Activated T-helper 1 cell treated with anti-CD3 and anti-CD28 coated beads, Interleukin-12 subunit alpha, Interleukin-12 subunit beta, Interleukin-2, Interleukin-4 antibody, amounts not matched to agents 30 ng/mL and 10 ng/mL and 1 ng/mL, durations not matched to agents 14 hours and 24 hours and 36 hours (primary cell): Measurements from ENCODE around the gene KRTAP6-2. TPM values are rescaled to one million over a fixed set of nuclear protein-coding genes. Genes with fewer than 3 reads are reported as not detected.

Experiments used
- DNase-seq: peaks from one replicate; pipeline ENCODE4 v3.0.0; 2021; ENCODE audit warnings: low spot score
- H3K27ac Mint-ChIP-seq: one replicate; pipeline ENCODE4 v1.8.0; 2021; ENCODE audit warnings: mild to moderate bottlenecking, mixed read lengths
- H3K27me3 Mint-ChIP-seq: one replicate; pipeline ENCODE4 v1.8.0; 2022; ENCODE audit warnings: mild to moderate bottlenecking, moderate library complexity, mixed read lengths; ENCODE audit not compliant: insufficient read depth
- H3K36me3 Mint-ChIP-seq: one replicate; pipeline ENCODE4 v1.8.0; 2021; ENCODE audit warnings: low read depth, mixed read lengths
- H3K4me1 Mint-ChIP-seq: one replicate; pipeline ENCODE4 v1.8.0; 2021; ENCODE audit warnings: low read depth, mixed read lengths
- H3K4me3 Mint-ChIP-seq: one replicate; pipeline ENCODE4 v1.8.0; 2021; ENCODE audit warnings: mild to moderate bottlenecking, moderate library complexity, mixed read lengths
- H3K9me3 Mint-ChIP-seq: one replicate; pipeline ENCODE4 v1.8.0; 2021; ENCODE audit warnings: mixed read lengths
- intact Hi-C: fragments of 100-400 bp; cut with micrococcal nuclease; formaldehyde crosslinking; loops from one replicate; pipeline ENCODE4 v1.15.1; 2024
- total RNA-seq: library from RNA; stranded (reverse); gene quantifications from 2 replicates; pipeline ENCODE4 v1.2.3, GENCODE V29; 2022

Gene KRTAP6-2
- total RNA-seq, 1 donor from 2014 or later = not detected

DNA sequence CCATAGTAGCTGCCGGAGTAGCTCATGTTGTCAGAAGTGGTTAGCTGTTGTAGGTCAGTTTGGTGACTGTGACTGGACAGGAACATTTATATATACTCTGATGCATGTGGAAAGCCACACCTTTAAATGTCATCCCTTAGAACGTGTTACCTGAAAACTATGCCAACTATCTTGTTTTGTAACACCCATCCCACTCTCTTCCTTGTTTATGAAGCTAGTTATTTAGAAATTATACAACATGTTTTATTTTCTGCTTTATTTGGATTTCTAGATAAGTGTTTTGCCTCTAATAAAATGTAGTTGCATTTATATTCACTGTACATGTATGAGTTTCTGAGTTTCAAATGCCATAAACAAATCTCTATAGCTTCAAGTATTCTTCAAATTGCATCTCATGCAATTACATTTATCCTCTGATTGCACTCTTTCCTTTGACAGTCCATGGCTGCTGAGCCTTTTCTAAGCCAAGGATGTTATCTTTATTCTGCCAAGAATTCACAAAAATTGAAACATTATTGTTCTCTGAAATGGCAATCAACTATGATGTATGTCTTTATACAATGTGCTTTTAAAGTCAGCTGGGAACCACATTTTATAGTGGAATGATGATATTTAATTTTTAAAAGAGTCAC, 37.3 kb downstream of the KRTAP6-2 start, which contains the start of gene KRTAP19-7:
KRTAP19-7 (minus strand) TSS at position 51 of the 632 bp plus-strand sequence; CDS start at position 26, 25 bp downstream.
- Mint-ChIP-seq H3K4me3 (no peak within 1 kb of the TSS), H3K4me1 (no peaks in the 10 kb centered on the region), H3K9me3 (no peaks in the 10 kb centered on the region), H3K27me3 (no peaks in the 10 kb centered on the region), H3K36me3 (no peaks in the 10 kb centered on the region), H3K27ac (no peak within 1 kb of the TSS)
- DNase-seq = no peak
- intact Hi-C loops = no loop called here

DNA sequence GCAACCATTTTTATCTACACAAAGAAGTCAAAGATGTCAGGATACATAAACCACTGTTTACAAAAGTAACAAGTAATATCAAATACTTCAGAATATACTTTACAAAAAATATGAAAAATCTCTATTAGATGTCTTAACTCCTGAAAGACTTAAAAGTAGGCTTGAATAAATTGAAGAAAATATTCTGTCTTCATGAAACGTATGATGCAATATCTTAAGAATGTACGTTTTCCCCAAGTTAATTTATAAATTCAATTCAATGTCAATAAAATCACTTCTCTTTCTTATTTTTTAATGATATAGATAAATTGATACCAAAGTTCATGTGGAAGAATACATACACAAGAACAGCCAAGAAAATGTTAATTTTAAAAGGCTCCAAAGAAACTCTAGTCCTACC, 43.6 kb downstream of the KRTAP6-2 start:
- Mint-ChIP-seq H3K27me3 (no peaks in the 10 kb centered on the region), H3K4me1 (no peaks in the 10 kb centered on the region), H3K4me3 (no peak overlapping the region), H3K27ac (no peak overlapping the region), H3K36me3 (no peaks in the 10 kb centered on the region), H3K9me3 (peaks cover 14% of the 10 kb centered on the region)
- intact Hi-C loops = no loop called here
- DNase-seq = no peak

DNA sequence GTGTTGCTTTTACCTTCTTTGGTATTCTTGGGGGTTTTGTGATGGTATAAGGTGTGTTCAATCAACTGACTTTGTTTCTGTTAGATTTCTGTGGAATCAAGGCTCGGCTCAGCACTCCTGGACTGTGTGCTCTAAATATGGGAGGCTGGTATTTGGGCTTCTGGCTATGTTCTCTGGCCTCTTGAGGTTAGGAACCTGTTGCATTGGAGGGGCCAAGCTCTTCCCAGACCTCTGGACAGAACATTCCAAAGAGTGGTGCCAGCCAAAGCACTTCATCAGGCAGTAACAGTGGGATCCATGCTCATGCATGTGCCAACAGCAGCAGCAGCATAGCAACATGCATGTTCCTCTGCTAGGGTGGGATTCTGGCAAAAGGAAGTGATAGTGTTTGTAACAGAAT, 45.9 kb downstream of the KRTAP6-2 start:
- H3K9me3 Mint-ChIP-seq = peaks cover 14% of the 10 kb centered on the region
- no peak overlapping the region for H3K27ac Mint-ChIP-seq
- H3K4me3 Mint-ChIP-seq = no peak overlapping the region
- no peaks in the 10 kb centered on the region for H3K36me3 Mint-ChIP-seq
- no peaks in the 10 kb centered on the region for H3K27me3 Mint-ChIP-seq
- H3K4me1 Mint-ChIP-seq = no peaks in the 10 kb centered on the region
- intact Hi-C loops = no loop called here
- no peak for DNase-seq

Other genes starting within 250 kb of the KRTAP6-2 start
- gene KRTAP13-2, start 226.6 kb downstream of the KRTAP6-2 start, total RNA-seq = not detected in 2 replicates
- gene KRTAP13-1, start 202.9 kb downstream of the KRTAP6-2 start, total RNA-seq = not detected in 2 replicates
- gene KRTAP13-3, start 173.0 kb downstream of the KRTAP6-2 start, total RNA-seq = not detected in 2 replicates
- not detected in 2 replicates for gene KRTAP13-4, start 168.7 kb downstream of the KRTAP6-2 start, total RNA-seq
- gene KRTAP15-1, start 158.6 kb downstream of the KRTAP6-2 start, total RNA-seq = not detected in 2 replicates
- not detected in 2 replicates for gene KRTAP19-1, start 118.5 kb downstream of the KRTAP6-2 start, total RNA-seq
- not detected in 2 replicates for gene KRTAP19-2, start 111.5 kb downstream of the KRTAP6-2 start, total RNA-seq
- gene KRTAP19-3, start 106.9 kb downstream of the KRTAP6-2 start, total RNA-seq = not detected in 2 replicates
- gene KRTAP19-4, start 101.7 kb downstream of the KRTAP6-2 start, total RNA-seq = not detected in 2 replicates
- gene KRTAP19-5, start 96.8 kb downstream of the KRTAP6-2 start, total RNA-seq = not detected in 2 replicates
- gene KRTAP19-6, start 57.0 kb downstream of the KRTAP6-2 start, total RNA-seq = not detected in 2 replicates
- gene KRTAP19-7, start 37.6 kb downstream of the KRTAP6-2 start, total RNA-seq = not detected in 2 replicates
- gene KRTAP22-2, start 8.5 kb downstream of the KRTAP6-2 start, total RNA-seq = not detected in 2 replicates
- not detected in 2 replicates for gene KRTAP6-3, start 6.5 kb downstream of the KRTAP6-2 start, total RNA-seq
- gene KRTAP22-1, start 2.2 kb upstream of the KRTAP6-2 start, total RNA-seq = not detected in 2 replicates
- not detected in 2 replicates for gene KRTAP6-1, start 15.0 kb upstream of the KRTAP6-2 start, total RNA-seq
- not detected in 2 replicates for gene KRTAP20-1, start 17.5 kb upstream of the KRTAP6-2 start, total RNA-seq
- not detected in 2 replicates for gene KRTAP20-4, start 21.7 kb upstream of the KRTAP6-2 start, total RNA-seq
- gene KRTAP20-2, start 36.3 kb upstream of the KRTAP6-2 start, total RNA-seq = not detected in 2 replicates
- not detected in 2 replicates for gene KRTAP20-3, start 44.0 kb upstream of the KRTAP6-2 start, total RNA-seq
- not detected in 2 replicates for gene KRTAP21-3, start 119.9 kb upstream of the KRTAP6-2 start, total RNA-seq
- not detected in 2 replicates for gene KRTAP21-2, start 148.4 kb upstream of the KRTAP6-2 start, total RNA-seq
- gene KRTAP21-1, start 156.5 kb upstream of the KRTAP6-2 start, total RNA-seq = not detected in 2 replicates
- gene KRTAP8-1, start 214.4 kb upstream of the KRTAP6-2 start, total RNA-seq = not detected in 2 replicates
- gene KRTAP7-1, start 230.9 kb upstream of the KRTAP6-2 start, total RNA-seq = not detected in 2 replicates